ENCODE data around the gene ILKAP.

Gene ILKAP, protein sequence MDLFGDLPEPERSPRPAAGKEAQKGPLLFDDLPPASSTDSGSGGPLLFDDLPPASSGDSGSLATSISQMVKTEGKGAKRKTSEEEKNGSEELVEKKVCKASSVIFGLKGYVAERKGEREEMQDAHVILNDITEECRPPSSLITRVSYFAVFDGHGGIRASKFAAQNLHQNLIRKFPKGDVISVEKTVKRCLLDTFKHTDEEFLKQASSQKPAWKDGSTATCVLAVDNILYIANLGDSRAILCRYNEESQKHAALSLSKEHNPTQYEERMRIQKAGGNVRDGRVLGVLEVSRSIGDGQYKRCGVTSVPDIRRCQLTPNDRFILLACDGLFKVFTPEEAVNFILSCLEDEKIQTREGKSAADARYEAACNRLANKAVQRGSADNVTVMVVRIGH

DNA sequence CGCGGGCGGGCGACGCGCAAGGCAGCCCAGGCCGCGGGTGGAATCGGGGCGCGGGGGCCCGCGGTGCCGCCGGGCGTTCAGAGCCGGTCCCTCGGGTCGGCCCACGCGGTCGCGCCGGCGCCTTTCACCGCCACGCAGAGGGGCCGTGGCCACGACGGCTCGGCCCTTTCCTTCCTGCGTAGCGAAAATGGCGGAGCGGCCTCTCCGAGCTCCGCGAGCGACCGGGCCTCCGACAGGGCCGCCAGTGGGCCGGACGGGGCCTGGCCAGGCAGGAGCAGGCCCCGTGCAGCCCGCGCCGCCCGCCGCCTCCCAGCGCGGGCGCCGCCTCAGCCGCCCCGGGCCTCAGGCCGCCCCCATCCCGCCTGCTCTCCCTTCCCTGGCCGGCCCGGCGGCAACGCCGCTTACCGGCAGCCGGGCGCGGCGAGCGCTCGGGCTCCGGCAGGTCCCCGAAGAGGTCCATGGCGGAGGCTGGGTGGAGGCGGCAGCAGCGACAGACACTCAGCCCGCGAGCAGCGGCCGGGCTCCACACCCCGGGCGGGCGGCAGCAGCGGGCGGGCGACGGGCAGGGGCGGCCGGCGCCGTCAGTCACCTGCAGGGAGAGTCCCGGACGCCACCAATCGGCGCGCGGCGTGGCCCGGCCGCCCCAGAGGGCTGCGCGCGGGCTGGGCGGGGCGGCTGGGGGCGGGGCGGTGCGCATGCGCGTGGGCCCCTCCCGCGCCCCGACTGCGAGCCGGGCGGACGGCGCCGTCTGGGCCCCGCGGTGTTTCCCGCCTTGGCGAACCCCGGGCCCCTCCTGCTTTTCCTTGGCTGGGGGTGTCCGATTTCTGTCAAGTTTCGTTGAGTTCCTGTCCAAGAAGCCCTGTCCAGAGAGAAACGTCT is at the start of gene ILKAP:
Gene ILKAP, minus strand, starts transcription at position 602 of the 879 bp plus-strand sequence. Its CDS starts 142 bp downstream, at position 460.
- DNase-seq (ENCODE audit: low spot score), result peak; percentile 73

DNA sequence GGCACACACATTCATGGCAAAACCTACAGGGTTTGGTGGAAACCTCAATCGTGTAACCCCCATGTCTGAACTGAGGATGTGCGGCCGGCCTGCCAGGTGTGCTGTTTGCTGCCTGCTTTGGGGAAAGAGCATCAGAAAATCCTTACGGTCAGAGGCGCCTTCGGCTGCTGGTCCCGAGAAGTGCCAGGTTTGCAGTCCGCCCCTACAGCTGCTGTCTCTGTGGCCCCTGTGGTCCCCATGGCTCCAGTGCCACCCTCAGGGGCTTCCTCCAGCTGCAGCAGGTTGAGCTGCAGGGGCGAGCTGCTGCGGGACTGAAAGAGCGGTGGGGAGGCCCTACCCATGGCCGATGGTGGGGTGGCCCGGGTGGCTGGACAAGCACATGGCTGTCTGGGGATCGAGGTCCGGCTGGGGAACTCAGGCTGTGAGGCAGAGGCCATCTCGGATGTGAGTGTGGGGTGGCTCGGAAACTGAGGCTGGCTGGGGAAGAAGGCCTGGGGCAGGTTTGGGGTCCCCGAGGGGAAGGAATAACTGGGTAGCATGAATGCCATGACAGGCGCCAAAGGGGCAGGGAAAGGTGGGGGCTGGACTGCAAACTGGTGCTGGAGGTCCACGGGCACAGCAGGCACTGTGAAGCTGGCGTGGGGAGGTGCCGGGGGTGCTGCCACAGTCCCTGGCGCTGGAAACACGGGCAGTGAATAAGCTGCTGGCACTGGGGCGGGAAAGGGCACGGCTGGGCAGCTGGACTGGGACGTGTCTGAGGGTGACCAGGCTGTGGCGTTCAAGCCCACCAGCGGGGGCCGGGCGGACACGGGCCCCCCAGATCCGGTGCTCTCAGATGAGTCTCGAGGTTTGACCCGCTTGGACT is 49.5 kb upstream of the ILKAP start:
- DNase-seq (ENCODE audit: low spot score), result no peak

DNA sequence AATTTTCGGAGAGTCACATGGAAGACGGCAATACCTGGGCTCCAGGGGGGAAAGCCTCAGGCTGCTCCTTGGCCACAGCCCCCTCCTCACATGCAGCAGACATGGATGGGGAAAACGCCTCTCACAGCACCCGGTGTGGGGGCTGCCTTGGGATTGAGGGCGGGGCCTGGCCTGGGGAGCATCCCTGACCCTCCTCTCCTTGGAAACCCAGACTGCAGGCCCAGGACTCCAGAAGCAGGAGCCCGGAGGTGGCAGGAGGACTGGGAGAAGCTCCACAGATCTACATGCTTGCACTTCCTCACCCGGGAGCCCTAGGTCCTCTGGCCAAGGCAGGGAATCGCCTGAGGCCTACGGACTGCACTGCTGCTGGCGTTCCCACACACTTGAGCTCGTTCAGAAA is 48.5 kb upstream of the ILKAP start:
- no peak for DNase-seq (ENCODE audit: low spot score)

DNA sequence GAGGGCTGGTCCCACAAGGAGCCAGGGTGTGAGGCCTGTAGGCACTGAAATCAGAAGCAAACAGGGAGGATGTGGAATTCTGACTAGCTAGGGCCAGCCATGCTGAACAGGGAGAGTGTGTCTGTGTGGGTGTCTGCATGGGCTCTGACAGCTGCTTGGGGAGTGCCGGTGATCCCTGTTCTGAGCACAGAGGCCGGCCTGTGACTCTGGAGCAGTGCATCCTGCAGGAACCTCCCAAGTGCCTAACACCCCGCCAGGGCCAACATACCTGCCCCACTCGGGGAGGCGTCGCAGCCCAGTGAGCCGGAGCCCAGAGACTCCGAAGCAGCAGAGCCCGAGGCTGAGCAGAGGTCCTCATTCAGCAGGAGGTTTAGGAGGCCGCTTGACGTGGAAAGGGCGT is 47.8 kb upstream of the ILKAP start:
- DNase-seq (ENCODE audit: low spot score), result no peak

DNA sequence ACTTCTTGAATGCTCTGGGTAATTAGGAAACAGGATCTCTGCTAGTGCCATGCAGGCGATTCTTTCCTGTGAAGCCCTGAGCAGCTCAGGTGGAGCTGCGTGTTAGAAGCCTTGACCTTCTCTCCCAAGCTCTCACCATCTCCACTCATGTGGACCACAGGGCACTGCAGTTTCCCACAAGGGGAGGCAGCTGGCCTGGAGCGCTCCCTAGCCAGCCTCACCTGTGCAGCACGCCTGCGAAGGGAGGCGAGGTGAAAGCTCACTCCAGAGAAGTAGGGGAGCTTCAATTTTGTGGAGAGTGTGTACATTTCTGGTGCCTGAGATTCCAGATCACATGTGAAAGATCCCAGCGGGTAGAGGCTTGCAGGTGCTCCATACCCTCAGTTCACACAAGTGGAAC is 47.4 kb upstream of the ILKAP start:
- no peak for DNase-seq (ENCODE audit: low spot score)

DNA sequence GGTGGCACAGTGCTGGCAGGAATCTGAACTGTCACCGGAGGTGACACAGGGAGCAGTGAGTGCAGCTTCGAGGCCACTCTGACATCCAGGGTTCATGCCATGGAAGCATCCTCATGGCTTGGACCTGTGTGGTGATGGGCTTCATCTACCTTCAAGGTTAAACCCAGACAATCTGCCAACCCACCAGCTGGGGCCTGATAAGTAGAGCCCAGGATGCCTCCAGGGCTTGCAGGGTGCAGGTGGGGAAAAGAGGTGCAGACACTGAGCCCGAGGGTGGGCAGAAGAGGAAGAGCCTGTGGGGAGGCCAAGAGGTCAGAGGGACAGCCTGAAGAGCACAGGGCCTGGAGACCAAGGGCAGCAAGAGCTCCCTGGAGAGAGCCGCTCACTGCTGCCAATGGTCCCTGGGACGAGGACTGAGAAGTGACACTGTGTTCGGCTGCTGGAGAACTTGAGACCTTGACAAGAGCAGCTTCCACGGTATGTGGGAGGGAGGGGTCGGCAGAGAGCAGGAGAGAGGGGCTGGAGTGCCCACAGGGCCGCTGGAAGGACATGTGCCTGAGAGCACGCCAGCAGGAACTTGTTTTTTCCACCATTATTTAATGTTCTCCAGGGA is 44.5 kb upstream of the ILKAP start:
- DNase-seq (ENCODE audit: low spot score), result no peak

DNA sequence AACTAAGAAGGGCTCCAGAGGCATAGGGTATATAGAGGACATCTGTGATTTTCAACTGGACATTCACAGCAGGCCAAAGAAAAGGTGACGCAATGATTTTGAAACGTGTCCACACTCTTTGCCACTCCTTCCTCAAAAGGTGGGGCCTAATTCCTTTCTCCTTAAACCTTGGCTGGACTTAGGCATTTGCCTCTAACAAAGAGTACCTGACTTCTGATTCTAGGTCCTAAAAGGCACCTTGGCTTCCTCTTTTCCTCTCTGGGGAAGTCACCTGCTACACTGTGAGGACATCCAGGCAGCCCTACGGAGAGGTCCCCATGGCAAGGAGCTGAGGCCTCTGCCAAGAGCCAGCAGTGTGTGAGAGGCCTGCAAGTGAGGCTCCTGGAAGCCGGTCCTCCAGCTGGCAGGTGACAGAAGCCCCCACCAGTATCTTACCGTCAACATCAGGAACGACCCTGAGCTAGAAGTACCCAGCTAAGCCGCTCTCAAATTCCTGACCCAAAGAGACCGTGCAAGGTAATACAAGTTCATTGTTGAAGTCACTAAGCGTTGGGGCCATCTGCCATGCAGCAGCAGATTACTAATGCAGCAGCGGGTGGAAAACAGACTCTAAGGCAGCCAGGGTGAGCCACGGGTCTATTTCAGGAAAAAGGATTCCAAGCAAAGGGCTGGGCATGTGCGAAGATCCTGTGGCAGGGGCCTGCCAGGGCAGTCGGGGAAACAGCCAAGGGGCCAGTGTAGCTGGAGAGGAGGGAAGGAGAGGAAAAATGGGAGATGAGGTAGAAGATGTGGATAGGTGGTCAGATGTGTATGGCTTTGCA is 43.7 kb upstream of the ILKAP start:
- DNase-seq (ENCODE audit: low spot score), result no peak

DNA sequence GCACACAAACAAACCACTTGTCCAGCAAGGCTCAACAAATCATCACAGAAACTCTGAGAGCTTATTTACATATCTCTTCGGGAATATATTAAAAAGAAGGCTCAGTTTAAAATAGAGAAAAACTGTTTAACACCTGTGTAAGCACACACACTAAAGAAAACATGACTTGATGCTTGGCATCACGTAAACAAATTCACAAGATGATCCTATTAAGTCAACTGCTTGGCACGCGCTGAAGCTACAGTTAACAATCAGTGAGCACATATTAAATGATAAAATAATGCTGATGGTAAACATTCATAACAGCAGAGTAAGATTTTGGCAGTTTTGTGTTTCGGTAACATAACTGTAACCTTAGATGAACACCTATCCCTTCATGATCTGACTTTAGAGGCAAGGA is 40.7 kb upstream of the ILKAP start:
- no peak for DNase-seq (ENCODE audit: low spot score)

DNA sequence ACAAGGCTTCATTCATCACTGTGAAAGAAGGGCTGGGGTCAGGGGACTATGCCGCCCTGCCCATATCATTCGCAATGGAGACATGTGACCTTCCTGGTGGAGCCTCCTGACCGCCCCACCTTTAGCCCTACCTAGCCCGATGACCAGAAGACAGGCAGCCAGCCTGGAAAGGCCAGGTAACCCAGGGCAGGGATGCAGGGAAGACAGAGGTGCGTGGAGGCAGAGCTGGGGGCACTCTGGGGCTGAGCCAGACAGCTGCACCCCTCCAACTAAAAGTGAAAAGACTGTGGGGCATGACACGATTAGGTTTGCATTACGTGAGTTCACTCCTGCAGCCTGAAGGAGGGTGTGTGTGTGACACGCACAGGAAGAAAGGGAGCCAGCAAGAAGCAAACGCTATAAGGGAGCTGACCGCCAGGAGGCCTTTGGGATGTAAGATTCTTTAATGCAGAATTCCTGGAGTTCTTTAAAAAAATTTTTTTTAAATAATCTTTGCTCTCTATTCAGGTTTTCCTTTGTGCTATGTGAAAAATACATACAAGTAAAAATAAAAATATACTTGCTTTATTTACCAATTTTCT is 40.1 kb upstream of the ILKAP start:
- DNase-seq (ENCODE audit: low spot score), result no peak

DNA sequence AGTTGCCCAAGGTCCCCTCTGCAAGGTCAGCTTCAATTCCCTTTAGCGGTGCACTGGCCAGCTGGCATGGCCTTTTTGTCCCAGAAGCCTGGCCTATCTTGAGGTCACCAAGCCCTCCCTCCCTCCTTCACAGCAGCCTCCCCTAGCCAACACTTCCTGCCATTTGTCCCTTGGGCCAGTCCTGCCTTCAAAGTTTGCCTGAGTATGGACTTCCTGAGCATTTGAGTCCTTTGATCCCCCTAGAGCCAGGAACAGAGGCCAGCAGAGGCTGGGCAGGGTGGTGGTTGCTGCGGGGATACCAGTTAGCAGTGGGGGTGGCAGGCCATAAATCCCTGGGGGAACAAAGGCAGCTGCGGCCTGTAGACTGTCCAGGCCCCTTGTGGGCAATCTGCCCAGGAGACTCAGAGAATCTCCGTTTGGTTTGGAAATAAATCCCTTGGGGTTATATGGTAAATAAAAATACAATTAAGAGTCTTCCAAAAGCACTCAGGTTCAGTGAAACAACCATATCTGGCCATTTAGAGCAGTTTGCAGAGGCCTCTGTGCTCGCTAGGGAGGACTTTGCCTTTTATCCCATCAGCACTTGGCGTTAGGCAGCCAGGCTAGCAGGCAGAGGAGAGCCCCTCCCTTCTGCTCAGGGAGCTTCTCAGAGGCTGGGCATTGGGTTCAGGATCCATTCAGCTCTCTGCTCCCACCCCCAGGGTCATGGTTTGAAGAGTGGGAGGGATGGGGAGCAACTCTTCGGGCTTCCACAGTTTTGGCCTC is 39.4 kb upstream of the ILKAP start:
- peak; percentile 25 for DNase-seq (ENCODE audit: low spot score)

DNA sequence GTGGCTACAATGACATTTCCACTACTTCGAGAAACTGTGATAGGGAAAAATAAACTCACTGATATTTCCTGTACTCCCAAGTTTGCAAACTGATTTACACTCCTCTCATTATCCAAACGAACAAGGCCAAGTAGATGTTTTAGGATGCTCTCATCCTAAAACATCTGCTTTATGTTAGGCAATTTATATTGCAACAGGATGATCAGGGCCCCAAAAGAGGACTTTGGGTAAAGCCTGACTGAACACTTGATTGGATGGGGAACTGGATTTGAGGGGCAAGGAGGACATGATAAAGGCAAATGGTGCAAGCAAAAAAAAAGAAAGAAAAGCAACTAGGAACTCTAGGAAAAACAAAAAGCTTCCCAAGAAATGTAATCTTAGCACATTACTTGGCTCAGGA is 38.5 kb upstream of the ILKAP start:
- no peak for DNase-seq (ENCODE audit: low spot score)

DNA sequence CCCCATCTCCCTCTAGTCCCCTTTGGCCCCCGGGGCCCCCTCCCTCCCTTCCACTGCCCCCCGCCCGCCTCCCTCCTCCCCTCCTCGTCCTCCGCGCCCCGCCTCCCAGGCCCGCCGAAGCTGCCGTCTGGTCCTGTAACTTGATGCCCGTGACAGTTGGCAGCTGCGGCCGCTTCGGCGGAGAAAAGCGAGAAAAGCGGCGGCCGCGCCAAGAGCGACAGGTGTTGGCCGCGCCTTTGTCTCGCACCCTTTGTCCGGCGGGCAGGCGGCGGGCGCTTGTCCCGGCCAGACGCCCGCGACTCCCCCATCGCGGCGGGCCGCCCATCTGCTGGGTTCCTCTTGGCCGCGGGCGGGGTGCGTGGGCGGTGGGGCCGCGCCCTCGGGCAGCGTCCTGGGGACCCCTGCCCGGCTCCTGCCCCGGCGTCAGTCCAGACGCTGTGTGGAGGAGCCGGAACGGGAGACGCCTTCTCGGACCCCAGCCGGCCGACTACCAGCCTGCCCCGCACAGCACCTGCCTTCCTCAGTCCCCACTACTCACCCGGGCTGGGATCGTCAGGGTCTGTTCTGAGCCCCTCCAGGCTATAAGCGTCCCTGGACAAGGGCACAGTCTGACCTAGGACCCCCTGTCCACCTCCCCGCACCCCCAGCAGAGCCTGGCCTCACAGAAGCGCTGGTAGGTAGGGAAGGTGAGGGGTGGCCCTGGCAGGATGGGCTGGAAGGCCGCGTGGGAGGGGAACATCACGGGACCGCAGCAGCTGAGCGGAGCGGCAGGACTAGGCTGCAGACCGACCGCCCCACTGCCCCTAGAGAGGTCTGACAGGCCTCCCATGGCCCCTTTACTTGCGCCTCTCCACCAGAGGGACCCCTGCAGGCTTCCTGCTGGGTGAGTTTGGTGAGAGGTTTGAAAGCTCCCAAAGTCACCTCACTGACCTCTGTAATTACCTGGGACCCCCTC is 37.5 kb upstream of the ILKAP start:
- DNase-seq (ENCODE audit: low spot score), result no peak

DNA sequence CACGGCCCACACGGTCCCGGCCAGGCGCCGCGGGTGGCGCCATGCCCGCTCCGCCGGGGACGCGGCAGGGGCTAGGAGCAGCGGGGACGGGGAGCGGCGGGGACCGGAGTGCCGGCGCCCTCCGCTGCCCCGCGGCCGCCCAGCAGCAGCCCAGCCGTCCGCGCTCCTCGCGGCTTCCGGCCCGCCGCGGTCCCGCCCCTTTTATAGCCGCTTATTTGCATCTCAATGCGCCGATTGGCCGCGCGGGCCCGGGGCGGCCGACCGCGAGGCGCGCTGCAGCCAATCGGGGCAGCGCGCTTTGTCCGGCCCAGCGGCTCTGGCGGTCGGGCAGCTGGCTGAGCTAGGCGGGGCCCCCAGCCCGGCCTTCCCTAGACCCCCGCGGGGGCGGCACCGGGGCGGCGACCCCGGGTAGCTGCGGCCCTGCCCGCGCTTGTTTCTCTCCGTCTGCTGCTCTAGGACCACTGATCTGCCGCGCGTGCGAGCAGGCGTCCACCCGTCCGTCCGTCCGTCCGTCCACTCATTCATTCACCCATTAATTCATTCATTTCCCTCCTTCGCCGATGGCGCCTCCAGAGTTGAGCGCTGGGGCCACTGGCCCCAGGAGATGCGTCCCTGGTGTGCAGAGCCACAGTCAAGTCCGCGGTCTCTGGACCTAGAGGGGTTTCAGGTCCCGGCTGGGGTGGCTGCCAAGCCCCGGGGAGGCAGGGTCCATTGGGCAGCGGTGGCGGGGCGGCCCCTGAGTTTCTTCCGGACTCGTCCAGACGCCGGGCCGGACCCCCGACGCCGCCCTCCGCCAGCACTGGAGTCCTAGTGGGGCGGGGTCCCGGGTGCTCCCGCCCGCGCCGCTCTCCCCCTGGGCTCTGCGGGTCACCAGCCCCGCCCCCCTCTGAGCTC is 36.6 kb upstream of the ILKAP start, which contains the start of gene HES6:
Gene HES6, minus strand, starts transcription at position 176 of the 894 bp plus-strand sequence. Its CDS starts 133 bp downstream, at position 43.
- DNase-seq (ENCODE audit: low spot score), result peak; percentile 84

DNA sequence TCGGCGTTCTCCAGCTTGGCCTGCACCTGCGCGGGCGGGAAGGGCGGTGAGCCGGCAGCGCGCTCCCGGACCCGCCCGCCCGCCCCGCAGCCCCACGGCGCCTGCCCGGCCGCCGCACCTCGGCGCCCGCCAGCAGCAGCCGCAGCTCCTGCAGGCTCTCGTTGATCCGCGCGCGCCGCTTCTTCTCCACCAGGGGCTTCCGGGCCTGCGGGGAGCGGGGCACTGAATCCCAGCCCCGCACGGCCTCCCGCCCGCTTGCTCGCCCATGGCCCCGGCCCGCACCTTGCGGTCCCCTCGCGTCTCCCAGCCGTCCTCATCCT is 36.0 kb upstream of the ILKAP start:
- DNase-seq (ENCODE audit: low spot score), result no peak

DNA sequence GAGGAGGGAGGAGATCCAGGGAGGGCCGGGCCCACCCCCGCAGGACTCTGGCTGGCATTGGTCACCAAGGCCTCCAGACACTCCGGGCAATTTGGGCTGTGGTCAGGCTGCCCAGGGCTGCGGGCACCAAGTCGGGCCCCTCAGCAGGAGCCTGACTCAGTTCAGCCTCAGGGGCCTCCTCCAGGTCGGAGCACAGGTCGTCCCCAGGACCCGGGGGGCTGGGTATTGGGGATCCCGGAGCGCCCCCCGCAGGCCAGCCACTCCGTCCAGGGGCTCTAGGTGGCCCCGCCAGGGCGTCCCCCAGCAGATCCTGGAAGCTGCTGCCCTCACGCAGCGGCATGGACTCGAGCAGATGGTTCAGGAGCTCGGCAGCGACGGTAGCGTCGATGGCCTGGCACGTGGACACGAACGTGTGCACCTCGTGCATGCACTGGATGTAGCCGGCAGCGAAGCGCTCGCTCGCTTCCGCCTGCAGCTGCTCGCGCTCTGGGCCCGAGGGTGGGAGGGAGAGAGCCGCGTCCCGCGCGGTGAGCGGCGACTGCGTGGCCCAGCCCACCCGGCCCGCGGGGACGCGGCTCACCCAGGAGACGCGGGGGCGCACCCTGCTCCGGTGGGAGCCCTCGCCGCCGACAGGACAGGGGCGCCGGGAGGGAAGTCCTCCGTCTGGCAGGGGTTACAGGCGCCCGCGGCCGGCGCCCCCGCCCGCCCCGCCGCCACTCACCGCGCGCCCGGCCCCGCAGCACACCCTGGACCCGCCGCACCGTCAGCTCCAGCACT is 35.5 kb upstream of the ILKAP start:
- no peak for DNase-seq (ENCODE audit: low spot score)

DNA sequence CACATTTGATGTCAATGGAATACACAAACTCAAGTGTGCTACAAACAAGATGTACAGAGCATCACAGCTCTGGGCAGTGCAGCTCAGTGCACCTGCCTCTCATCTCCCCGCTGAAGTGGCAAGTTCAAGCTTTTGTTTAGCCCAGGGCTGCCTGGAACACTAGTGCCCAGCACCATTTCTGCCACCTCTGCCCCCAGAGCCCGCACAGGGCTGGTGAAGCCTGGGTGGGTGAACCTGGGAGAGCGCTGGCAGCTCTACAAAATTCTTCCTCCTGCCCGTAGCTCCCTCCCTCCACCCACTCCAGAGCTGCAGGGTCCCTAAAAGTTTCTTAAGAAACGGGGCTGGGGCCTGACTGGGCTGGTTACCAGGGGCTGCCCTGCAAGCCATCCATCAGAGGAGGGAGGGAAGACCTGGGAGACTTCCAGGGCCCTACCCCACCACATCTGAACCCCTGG is 34.8 kb upstream of the ILKAP start:
- no peak for DNase-seq (ENCODE audit: low spot score)

All from pons (tissue), 1 donor.